ENCODE measurements around the gene MB21D2.

GRCh38 chr3:192842711-192843110 lies 74.9 kb downstream of the MB21D2 start:
- TF ChIP-seq POLR2AphosphoS5 (IDR thresholded peaks at IDR 0.05; ENCODE audit: low read depth) (no peak), CTCF (IDR thresholded peaks at IDR 0.05; ENCODE audit: insufficient read depth, low read length) (no peak), GABPA (IDR thresholded peaks at IDR 0.05; ENCODE audit: low read depth) (no peak)
